IPS DF 19.7 (cell line): ENCODE data around the gene PKP1.

Source experiments
- DNase-seq: peaks from one replicate; pipeline ENCODE4 v3.0.0-alpha.2; 2013; ENCODE audit warnings: low read depth, low spot score

PKP1 gene

GRCh38 chr1:201307760-201308499 is 24.6 kb downstream of the PKP1 start:
- no peak for DNase-seq

- peak; percentile 25 for DNase-seq
Observed at GRCh38 chr1:201309416-201309815, 26.1 kb downstream of the PKP1 start.

GRCh38 chr1:201310251-201310985 is 27.1 kb downstream of the PKP1 start:
- no peak for DNase-seq

GRCh38 chr1:201310986-201311355 is 27.7 kb downstream of the PKP1 start:
- DNase-seq: no peak

- no peak for DNase-seq
Observed at GRCh38 chr1:201311356-201312011, 28.2 kb downstream of the PKP1 start.

GRCh38 chr1:201312298-201312697 is 29.0 kb downstream of the PKP1 start:
- DNase-seq: no peak

- DNase-seq: no peak
Observed at GRCh38 chr1:201313086-201313485, 29.8 kb downstream of the PKP1 start.

GRCh38 chr1:201316556-201316955 is 33.2 kb downstream of the PKP1 start:
- DNase-seq: no peak

- no peak for DNase-seq
Observed at GRCh38 chr1:201317551-201317950, 34.2 kb downstream of the PKP1 start.

GRCh38 chr1:201318504-201319340 is 35.4 kb downstream of the PKP1 start:
- no peak for DNase-seq

GRCh38 chr1:201319631-201320030 is 36.3 kb downstream of the PKP1 start:
- DNase-seq: no peak

GRCh38 chr1:201320168-201320788 is 37.0 kb downstream of the PKP1 start:
- no peak for DNase-seq

- no peak for DNase-seq
Observed at GRCh38 chr1:201321826-201322390, 38.6 kb downstream of the PKP1 start.

GRCh38 chr1:201322653-201323510 is 39.6 kb downstream of the PKP1 start:
- DNase-seq: no peak

GRCh38 chr1:201324306-201324705 is 41.0 kb downstream of the PKP1 start:
- no peak for DNase-seq

- no peak for DNase-seq
Observed at GRCh38 chr1:201324821-201325677, 41.7 kb downstream of the PKP1 start.

- no peak for DNase-seq
Observed at GRCh38 chr1:201325678-201326060, 42.4 kb downstream of the PKP1 start.

- no peak for DNase-seq
Observed at GRCh38 chr1:201326710-201327109, 43.4 kb downstream of the PKP1 start.

GRCh38 chr1:201327687-201328240 is 44.5 kb downstream of the PKP1 start:
- DNase-seq: no peak
